Epithelial cell of proximal tubule (primary cell): Measurements from ENCODE around the gene IL17A. TPM values are rescaled to one million over a fixed set of nuclear protein-coding genes. Genes with fewer than 3 reads are reported as not detected.
A peak's percentile ranks its signal among the peaks of the same experiment; 100 is the strongest.

Source experiments
- DNase-seq: peaks from one replicate; pipeline ENCODE4 v3.0.0-alpha.2; 2011; ENCODE audit warnings: low read depth
- H3K4me3 ChIP-seq: 2 replicates; pipeline ENCODE4 v1.5.1; 2011; ENCODE audit warnings: low read depth, mild to moderate bottlenecking, low read length
- CTCF ChIP-seq: conservative IDR thresholded peaks from 2 replicates; pipeline ENCODE4 v1.5.1; 2012; ENCODE audit warnings: low read depth, mild to moderate bottlenecking, low read length
- total RNA-seq: library from RNA; depleted of rRNA; stranded (reverse); fragments of >200 nt; gene quantifications from 2 replicates; pipeline ENCODE4 v1.2.3, GENCODE V29; 2015

The IL17A gene
- total RNA-seq, 1 donor from 2014 or later: not detected

GRCh38 chr6:52201046-52201445, 14.9 kb downstream of the IL17A start:
- H3K4me3 ChIP-seq: no peak overlapping the region
- TF ChIP-seq CTCF: no peak
- no peak for DNase-seq

- TF ChIP-seq CTCF: no peak
- DNase-seq: no peak
- no peak overlapping the region for H3K4me3 ChIP-seq
Measured at GRCh38 chr6:52201493-52201892, 15.3 kb downstream of the IL17A start.

GRCh38 chr6:52207066-52207465, 20.9 kb downstream of the IL17A start:
- TF ChIP-seq CTCF: no peak
- no peak overlapping the region for H3K4me3 ChIP-seq
- no peak for DNase-seq

GRCh38 chr6:52208612-52209011, 22.4 kb downstream of the IL17A start:
- no peak overlapping the region for H3K4me3 ChIP-seq
- DNase-seq: no peak
- TF ChIP-seq CTCF: no peak

- no peak for TF ChIP-seq CTCF
- DNase-seq: no peak
- no peak overlapping the region for H3K4me3 ChIP-seq
Measured at GRCh38 chr6:52209770-52210169, 23.6 kb downstream of the IL17A start.

GRCh38 chr6:52210227-52210626, 24.1 kb downstream of the IL17A start:
- TF ChIP-seq CTCF: no peak
- DNase-seq: no peak
- no peak overlapping the region for H3K4me3 ChIP-seq

GRCh38 chr6:52213127-52213526, 27.0 kb downstream of the IL17A start:
- DNase-seq: no peak
- peak; percentile 19 for TF ChIP-seq CTCF
- H3K4me3 ChIP-seq: no peak overlapping the region
